Measurements from ENCODE around the gene DUS3L. TPM values are rescaled to one million over a fixed set of nuclear protein-coding genes. Genes with fewer than 3 reads are reported as not detected.

DUS3L gene
- total RNA-seq, 1 experiment from 2014 or later: 39.3 TPM

GRCh38 chr19:5814852-5815246 is 23.9 kb upstream of the DUS3L start:
- Mint-ChIP-seq H3K4me3 (no peak overlapping the region), H3K4me1 (no peaks in the 10 kb centered on the region), H3K36me3 (no peaks in the 10 kb centered on the region), H3K9me3 (no peaks in the 10 kb centered on the region), H3K27ac (no peak overlapping the region; the same call in 1 of the 2 replicates), H3K27me3 (ENCODE audit: low read depth) (peaks cover 9% of the 10 kb centered on the region)
- ChIA-PET CTCF (no interaction called here), POLR2A (no interaction called here)
- ATAC-seq (no peak), DNase-seq (ENCODE audit: low spot score) (no peak)
- no peak for TF ChIP-seq NR1H2 (CRISPR knock-in tag; IDR thresholded peaks at IDR 0.05)
- no peak for TF ChIP-seq ATF6 (CRISPR knock-in tag; IDR thresholded peaks at IDR 0.05)
- TF ChIP-seq ZNF671 (CRISPR knock-in tag; IDR thresholded peaks at IDR 0.05): no peak
- TF ChIP-seq TEAD1 (CRISPR knock-in tag; IDR thresholded peaks at IDR 0.05): no peak
- no peak for TF ChIP-seq ZNF121 (CRISPR knock-in tag; IDR thresholded peaks at IDR 0.05)
- TF ChIP-seq ZNF423 (CRISPR knock-in tag; IDR thresholded peaks at IDR 0.05): no peak
- TF ChIP-seq FOXP4 (CRISPR knock-in tag; IDR thresholded peaks at IDR 0.05): no peak
- TF ChIP-seq ZSCAN18 (CRISPR knock-in tag; IDR thresholded peaks at IDR 0.05): no peak
- TF ChIP-seq, protein P1, sequence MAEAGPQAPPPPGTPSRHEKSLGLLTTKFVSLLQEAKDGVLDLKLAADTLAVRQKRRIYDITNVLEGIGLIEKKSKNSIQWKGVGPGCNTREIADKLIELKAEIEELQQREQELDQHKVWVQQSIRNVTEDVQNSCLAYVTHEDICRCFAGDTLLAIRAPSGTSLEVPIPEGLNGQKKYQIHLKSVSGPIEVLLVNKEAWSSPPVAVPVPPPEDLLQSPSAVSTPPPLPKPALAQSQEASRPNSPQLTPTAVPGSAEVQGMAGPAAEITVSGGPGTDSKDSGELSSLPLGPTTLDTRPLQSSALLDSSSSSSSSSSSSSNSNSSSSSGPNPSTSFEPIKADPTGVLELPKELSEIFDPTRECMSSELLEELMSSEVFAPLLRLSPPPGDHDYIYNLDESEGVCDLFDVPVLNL (CRISPR knock-in tag; IDR thresholded peaks at IDR 0.05; ENCODE audit: borderline replicate concordance, low read depth): no peak
- no peak for TF ChIP-seq SP1 (CRISPR knock-in tag; conservative IDR thresholded peaks at IDR 0.05)
- TF ChIP-seq NFYB (CRISPR knock-in tag; conservative IDR thresholded peaks at IDR 0.05; ENCODE audit: low read depth): no peak
- TF ChIP-seq, protein P2, sequence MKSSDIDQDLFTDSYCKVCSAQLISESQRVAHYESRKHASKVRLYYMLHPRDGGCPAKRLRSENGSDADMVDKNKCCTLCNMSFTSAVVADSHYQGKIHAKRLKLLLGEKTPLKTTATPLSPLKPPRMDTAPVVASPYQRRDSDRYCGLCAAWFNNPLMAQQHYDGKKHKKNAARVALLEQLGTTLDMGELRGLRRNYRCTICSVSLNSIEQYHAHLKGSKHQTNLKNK (CRISPR knock-in tag; IDR thresholded peaks at IDR 0.05): no peak
- no peak for TF ChIP-seq SMAD3 (CRISPR knock-in tag; IDR thresholded peaks at IDR 0.05; ENCODE audit: borderline replicate concordance)

- ChIA-PET CTCF (interaction anchor here (1.0 kb wide), 1 partner anchor 10 kb away, joined by 5 read pairs; no protein-coding TSS in a partner anchor), POLR2A (no interaction called here)
- Mint-ChIP-seq H3K9me3 (no peaks in the 10 kb centered on the region), H3K4me3 (no peak overlapping the region), H3K27ac (no peak overlapping the region), H3K36me3 (no peaks in the 10 kb centered on the region), H3K4me1 (no peaks in the 10 kb centered on the region), H3K27me3 (ENCODE audit: low read depth) (peaks cover 9% of the 10 kb centered on the region)
- ATAC-seq (no peak), DNase-seq (ENCODE audit: low spot score) (no peak)
- TF ChIP-seq USF2 (CRISPR knock-in tag; IDR thresholded peaks at IDR 0.05) (no peak), KAT7 (CRISPR knock-in tag; IDR thresholded peaks at IDR 0.05; ENCODE audit: borderline replicate concordance) (no peak), ZBTB21 (CRISPR knock-in tag; IDR thresholded peaks at IDR 0.05; ENCODE audit: borderline replicate concordance) (no peak), CREM (CRISPR knock-in tag; IDR thresholded peaks at IDR 0.05) (no peak), SOX15 (CRISPR knock-in tag; IDR thresholded peaks at IDR 0.05) (no peak), SMAD3 (CRISPR knock-in tag; IDR thresholded peaks at IDR 0.05; ENCODE audit: borderline replicate concordance) (no peak), HMGA2 (CRISPR knock-in tag; IDR thresholded peaks at IDR 0.05) (no peak), NR3C1 (CRISPR knock-in tag; conservative IDR thresholded peaks at IDR 0.05; ENCODE audit: low read depth) (no peak), ZNF416 (CRISPR knock-in tag; IDR thresholded peaks at IDR 0.05) (no peak), ZNF138 (CRISPR knock-in tag; conservative IDR thresholded peaks at IDR 0.05) (no peak), EMX1 (CRISPR knock-in tag; IDR thresholded peaks at IDR 0.05) (no peak)
- TF ChIP-seq, protein P3, sequence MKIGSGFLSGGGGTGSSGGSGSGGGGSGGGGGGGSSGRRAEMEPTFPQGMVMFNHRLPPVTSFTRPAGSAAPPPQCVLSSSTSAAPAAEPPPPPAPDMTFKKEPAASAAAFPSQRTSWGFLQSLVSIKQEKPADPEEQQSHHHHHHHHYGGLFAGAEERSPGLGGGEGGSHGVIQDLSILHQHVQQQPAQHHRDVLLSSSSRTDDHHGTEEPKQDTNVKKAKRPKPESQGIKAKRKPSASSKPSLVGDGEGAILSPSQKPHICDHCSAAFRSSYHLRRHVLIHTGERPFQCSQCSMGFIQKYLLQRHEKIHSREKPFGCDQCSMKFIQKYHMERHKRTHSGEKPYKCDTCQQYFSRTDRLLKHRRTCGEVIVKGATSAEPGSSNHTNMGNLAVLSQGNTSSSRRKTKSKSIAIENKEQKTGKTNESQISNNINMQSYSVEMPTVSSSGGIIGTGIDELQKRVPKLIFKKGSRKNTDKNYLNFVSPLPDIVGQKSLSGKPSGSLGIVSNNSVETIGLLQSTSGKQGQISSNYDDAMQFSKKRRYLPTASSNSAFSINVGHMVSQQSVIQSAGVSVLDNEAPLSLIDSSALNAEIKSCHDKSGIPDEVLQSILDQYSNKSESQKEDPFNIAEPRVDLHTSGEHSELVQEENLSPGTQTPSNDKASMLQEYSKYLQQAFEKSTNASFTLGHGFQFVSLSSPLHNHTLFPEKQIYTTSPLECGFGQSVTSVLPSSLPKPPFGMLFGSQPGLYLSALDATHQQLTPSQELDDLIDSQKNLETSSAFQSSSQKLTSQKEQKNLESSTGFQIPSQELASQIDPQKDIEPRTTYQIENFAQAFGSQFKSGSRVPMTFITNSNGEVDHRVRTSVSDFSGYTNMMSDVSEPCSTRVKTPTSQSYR (CRISPR knock-in tag; IDR thresholded peaks at IDR 0.05): no peak
- TF ChIP-seq, protein P1 (CRISPR knock-in tag; IDR thresholded peaks at IDR 0.05; ENCODE audit: borderline replicate concordance, low read depth): no peak
Measured at GRCh38 chr19:5814123-5814851, 23.3 kb upstream of the DUS3L start.

Measured in WTC11 (cell line).